Activated T-cell treated with anti-CD3 and anti-CD28 coated beads, Interleukin-2, amount 50 U/mL, for 48 hours (primary cell): Measurements from ENCODE around the gene ST8SIA4.

Source experiments
- DNase-seq, 2 experiments: peaks; one replicate each; pipeline ENCODE4 v3.0.0-alpha.2; 2020

The ST8SIA4 gene

DNA sequence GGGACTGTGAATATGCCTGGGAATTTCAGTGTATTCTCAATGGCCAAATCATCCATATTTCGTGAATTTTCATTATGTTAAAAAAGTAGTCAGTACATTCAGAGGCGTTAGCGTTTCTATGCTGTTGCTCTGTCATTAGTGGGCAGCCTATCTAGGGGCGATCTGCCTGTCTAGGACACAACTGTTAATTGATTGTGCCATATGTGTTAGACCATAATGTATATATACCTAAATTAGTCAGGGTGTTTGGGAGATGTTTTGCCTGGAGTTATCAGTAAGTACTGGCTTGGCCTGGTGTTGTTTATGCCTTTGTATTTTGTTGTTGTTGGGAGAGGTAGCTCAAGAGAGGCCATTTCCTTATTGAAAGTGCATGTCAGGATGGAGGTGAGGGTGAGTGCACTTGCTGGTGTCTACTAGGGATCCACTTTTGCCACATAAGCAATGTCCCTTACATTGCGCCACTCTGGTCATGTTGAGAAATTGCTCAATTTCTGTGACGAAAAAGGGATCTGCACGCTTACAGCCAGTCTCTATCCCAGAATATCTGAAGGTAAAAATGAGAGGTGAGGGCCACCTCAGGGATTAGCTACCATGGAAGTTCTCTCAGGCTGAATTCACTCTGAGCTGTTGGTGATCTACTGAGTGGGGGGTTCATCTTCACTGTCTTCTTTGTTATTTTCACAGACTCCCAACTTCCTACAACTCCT is 123.3 kb downstream of the ST8SIA4 start:
- DNase-seq = no peak

DNA sequence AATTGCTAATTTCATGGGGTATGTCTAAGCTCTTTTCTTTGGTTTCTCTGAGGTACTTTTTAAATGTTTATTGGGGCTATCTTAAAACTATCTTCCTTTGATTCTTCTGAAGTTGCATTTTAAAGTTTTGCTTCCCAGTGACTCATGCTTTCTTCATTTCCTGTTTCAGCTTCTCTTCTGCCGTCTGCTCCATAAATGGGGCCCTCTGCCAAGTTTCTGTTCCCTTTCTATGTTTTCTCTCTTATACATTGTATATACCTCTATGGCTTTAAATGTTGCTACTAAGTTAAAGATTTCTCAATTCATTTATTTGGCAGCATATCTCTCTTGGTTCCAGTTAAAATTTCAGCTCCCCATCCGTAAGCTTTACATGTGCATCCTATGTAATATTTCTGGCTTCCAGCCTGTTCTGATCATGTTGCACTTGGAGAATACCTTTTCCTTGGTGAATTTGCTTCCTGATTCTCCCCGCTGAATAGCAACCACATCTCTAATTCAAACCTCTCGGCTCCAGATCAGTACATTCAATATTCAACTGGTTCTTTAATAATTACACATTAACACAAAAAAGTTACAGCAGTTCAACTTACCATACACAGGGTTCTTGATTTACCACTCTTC is 125.3 kb downstream of the ST8SIA4 start:
- no peak for DNase-seq

GRCh38 chr5:100775533-100775855 is 127.6 kb downstream of the ST8SIA4 start:
- DNase-seq = no peak

DNA sequence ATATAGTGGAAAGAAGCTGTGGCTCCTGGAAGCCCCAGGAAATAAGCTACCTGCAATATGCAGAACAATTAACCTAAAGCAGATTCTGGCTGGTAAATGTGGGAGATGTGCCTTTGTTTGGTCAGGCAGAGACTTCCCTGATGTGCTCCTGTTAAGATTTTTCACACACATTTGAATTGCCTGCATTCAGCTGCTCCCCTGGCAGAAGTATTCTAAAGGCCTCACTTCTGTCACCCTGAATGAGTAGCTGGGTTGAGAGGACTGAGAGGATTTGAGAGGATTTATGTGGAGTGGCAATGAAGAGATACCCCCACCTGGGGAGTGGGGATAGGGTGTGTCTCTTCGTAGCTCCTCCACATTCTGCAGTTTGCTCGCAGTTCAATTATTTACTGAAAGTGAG is 130.5 kb downstream of the ST8SIA4 start:
- no peak for DNase-seq

- DNase-seq = no peak
Observed at GRCh38 chr5:100772006-100772405, 131.1 kb downstream of the ST8SIA4 start.

DNA sequence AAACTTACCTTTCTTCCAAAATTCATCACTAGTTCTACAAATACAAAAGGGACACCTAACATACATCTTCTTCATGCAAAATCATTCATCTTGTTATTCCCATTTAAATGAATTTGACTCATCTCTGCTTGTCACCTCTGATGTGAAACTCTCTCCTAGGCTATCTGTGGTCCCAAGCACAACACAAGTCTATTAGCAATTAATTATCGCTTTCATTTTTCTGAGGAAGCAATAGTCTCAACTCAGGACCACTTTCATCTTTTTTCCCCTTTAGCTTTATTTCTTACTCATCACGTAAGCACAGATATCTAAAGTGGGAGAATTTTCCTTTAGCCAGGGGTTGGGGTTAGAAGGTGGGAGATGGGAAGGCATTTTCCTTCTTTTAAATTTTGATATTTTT is 131.9 kb downstream of the ST8SIA4 start:
- no peak for DNase-seq

DNA sequence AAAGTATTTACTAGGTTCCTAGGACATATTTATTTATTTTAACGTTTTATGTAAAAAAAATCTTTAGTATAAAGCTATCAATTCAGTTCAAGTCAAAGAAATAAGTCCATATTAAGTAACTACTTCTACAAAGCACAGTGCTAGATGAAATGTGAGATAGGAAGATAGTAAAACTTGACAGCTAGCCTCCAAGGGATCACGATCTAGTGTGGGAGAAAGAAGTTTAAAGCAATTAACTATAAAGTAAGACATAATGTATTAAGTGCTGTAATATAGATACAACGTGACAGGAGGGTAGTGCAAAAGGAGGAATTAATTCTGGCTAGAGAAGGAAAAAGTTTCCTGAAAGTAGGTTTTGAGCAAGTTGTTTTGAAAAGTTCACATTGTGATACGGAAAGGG is 134.9 kb downstream of the ST8SIA4 start:
- no peak for DNase-seq

GRCh38 chr5:100762995-100763394 is 140.1 kb downstream of the ST8SIA4 start:
- no peak for DNase-seq

DNA sequence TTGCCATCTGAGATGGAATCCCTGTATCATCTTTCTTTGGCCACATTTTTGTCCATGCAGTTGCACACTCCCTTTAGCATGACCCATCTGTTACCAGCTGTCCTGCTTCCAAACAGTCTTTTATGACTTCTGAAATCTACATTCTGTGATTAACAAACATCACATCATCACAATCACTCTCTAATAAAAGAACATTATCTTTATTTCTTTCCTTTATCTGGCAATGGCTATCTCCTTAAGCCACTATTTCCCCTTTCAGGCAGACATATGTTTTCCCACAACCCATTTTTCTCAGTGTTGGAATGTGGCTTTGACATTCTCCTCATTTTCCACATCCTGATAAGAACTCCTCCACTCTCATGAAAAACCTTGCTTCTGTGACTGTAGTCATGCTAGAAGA is 141.0 kb downstream of the ST8SIA4 start:
- no peak for DNase-seq

DNA sequence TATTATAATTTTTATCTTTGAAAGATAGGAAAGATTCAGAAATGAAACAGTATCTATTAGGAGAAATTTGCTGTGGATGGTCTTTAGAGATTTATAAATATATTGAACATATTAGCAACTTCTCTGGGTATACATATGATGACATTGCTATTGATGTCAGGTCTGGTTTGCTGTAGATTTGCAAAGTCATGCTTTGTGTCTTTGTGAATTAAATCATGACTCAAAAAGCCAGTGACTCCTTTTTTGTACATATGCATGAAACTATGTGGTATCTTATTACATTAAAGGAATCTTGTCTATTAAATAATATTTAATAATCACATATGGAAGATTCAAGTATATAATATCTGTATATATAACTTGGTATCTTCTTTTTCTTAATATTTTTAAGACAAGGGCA is 141.9 kb downstream of the ST8SIA4 start:
- DNase-seq = no peak

GRCh38 chr5:100760688-100761087 is 142.4 kb downstream of the ST8SIA4 start:
- DNase-seq = no peak

DNA sequence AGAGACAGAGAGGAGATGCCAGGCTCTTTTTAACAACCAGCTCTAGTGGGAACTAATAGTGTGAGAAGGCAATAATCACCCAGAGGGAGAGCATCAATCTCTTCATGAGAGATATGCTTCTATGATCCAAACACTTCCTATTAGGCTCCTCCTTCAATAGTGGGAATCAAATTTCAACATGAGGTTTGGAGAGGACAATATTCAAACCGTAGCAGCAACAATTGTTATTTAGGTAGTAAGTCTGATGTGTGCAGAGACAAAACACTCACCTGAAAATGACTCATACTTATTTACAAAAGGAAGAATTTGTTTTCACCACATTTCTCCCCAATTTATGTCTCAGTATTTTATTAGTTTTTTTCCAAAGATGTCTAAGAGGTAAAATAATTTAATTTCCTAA is 144.3 kb downstream of the ST8SIA4 start:
- DNase-seq = no peak

- no peak for DNase-seq
Observed at GRCh38 chr5:100758306-100758705, 144.8 kb downstream of the ST8SIA4 start.

- DNase-seq = no peak
Observed at GRCh38 chr5:100757618-100758017, 145.5 kb downstream of the ST8SIA4 start.
